Skeletal muscle cell (primary cell): Measurements from ENCODE around the gene LRRC17.

Experiments used
- DNase-seq: peaks from one replicate; pipeline ENCODE4 v3.0.0-alpha.2; 2010; ENCODE audit warnings: low read depth
- H3K4me3 ChIP-seq: 2 replicates; pipeline ENCODE4 v1.5.1; 2011; ENCODE audit warnings: low read depth, mild to moderate bottlenecking, control low read depth, low read length, moderate library complexity

The LRRC17 gene

DNA sequence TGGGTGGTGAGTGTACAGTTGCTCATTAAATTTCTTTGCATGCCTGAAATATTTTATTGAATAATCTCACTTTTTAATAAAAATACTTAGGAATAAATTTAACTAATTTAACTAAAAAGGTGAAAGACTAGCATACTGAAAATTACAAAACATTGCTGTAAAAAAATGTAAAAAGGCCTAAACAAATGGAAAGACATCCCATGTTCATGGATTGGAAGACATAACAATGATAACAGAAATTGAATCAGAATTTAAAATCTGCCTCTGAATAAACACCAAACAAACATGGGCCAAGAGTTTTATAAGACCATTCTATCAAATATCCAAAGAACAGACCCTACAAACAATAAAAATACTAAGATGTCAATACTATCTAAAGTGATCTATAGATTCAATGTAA, 66.9 kb downstream of the LRRC17 start:
- no peak overlapping the region for H3K4me3 ChIP-seq
- DNase-seq = no peak

DNA sequence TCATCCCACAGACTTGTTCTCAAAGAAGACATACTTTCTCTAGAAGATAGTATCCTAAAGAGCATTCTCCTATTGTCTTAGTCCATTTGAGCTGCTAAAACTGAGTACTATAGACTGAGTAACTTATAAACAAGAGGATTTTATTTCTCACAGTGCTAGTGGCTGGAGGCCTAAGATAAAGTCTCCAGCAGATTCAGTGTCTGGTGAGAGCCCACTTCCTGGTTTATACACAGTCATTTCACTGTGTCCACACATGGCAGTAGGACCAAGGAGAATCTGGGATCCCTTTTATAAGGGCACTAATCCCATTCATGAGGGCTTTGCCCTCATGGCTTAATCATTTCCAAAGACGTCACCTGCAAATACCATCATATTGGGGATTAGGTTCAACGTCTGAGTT, 68.7 kb downstream of the LRRC17 start:
- no peak overlapping the region for H3K4me3 ChIP-seq
- no peak for DNase-seq

GRCh38 chr7:102982235-102982634, 69.4 kb downstream of the LRRC17 start:
- no peak overlapping the region for H3K4me3 ChIP-seq
- no peak for DNase-seq

GRCh38 chr7:102983602-102984001, 70.8 kb downstream of the LRRC17 start:
- no peak overlapping the region for H3K4me3 ChIP-seq
- no peak for DNase-seq

- H3K4me3 ChIP-seq = no peak overlapping the region
- no peak for DNase-seq
Observed at GRCh38 chr7:102985176-102985783, 72.5 kb downstream of the LRRC17 start.

DNA sequence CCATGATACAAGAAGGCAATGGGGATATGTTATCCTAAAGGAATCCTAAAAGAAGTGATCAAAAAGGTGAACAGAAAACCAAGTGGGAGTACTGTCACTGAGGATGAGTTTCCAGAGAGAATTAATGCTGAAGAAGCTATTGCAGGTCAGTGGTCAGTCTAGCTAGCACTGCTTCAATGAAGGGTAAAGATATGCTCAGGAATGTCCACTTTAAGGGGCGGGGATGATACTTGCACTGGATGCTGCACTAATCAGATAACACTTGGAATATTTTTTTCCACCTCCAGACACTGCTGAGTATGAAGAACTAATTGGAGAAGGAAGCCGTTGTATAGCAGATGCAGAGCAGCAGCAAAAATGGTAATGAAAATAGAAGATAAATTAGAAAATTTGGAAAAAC, 75.3 kb downstream of the LRRC17 start:
- H3K4me3 ChIP-seq = no peak overlapping the region
- no peak for DNase-seq

DNA sequence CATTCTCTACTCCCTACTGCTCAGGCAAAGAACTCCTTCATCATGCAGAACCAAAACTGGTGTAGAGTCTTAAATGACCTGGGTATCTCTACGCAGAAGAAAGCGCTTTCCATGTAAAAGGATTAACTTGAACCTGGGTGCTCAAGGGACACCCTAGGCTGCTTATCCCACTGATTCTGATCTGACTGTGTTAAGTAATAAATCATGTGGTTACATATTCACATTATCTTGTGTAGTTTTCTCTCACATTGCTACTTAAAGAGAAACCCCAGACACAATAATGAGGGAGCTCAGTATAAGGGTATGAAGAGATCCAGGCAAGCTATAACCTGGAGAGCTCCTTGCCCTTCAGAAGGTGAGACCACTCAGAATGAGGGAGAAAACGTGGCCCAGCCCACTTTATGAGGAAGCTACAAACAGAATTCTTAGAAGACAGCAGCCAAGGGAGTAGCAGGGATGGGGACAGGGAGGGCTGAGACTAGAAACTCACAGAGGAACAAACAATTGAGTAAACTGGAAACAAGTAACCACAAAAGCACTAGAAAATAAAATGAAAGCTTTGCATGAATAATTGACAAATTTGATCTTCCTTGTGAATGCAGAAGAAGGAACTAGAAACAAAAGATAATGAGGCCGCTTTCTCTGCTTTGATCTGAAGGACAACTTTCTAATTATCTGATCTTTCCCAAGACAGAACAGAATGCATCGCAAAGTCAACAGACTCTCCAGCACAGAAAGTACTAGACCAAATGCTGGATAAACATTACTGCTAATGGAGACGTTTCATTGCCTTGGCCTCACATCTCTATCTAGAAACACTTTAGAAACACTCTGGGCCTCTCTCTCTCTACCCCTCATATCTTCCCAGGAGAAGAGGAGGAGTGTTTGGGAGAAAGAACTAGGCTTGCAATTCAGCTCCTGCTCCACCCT, 76.1 kb downstream of the LRRC17 start:
- no peak for DNase-seq
- no peak overlapping the region for H3K4me3 ChIP-seq

- no peak overlapping the region for H3K4me3 ChIP-seq
- DNase-seq = no peak
Observed at GRCh38 chr7:102990642-102991041, 77.8 kb downstream of the LRRC17 start.

GRCh38 chr7:102991077-102991539, 78.3 kb downstream of the LRRC17 start:
- no peak for DNase-seq
- no peak overlapping the region for H3K4me3 ChIP-seq

GRCh38 chr7:102991540-102992214, 78.9 kb downstream of the LRRC17 start:
- no peak overlapping the region for H3K4me3 ChIP-seq
- DNase-seq = peak; percentile 95

DNA sequence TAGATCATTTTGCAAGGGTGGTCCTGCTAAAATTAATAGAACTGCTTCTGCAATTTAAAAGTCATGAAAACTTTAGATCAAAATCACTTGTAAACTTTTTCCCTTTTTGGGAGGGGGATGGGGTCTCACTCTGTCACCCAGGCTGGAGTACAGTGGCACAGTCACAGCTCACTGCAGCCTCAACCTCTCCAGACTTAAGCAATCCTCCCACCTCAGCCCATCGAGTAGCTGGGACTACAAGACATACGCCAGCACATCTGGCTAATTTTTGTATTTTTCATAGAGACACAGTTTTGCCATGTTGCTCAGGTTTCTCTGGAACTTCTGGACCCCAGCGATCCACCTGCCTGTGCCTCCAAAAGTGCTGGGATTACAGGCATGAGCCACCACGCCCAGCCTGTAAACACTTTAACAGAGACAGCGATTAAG, 79.7 kb downstream of the LRRC17 start:
- no peak for DNase-seq
- H3K4me3 ChIP-seq = no peak overlapping the region

DNA sequence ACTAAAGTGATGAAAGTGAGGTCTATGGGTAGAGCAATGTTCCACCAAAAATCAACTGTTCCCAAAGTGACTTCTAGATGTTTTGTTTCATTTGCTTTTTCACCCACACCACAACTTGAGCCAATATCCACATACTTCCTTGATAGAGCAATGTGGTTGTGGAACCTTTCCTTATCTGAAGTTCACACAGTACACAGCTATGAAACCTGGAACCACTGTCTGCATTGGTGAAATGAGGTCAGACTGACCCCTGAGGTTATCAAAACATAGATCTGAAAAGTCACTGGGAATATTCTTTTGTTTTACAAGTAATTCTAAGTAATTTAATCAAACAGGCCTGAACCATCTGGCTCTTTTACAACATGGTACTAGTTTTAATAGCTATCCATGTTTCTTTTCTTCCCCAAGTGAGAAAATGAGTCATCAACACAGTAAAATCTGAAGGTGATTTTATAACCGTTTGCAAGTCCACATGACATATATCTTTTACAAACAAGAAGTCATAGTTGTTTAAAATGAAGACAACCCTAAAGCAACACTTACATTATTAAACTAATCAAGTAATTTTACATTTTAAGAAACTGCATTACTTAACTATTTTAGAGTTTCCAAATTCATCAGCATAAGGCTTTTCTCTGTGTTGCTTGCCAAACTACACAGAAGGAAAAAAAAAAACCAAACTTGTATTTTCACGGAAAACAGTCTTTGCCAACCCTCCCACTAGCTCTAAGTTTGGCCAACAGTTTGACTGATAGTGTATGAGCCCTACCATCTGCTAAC, 80.3 kb downstream of the LRRC17 start:
- H3K4me3 ChIP-seq = no peak overlapping the region
- peak; percentile 58 for DNase-seq

- no peak overlapping the region for H3K4me3 ChIP-seq
- DNase-seq = no peak
Observed at GRCh38 chr7:102993718-102994029, 80.9 kb downstream of the LRRC17 start.

DNA sequence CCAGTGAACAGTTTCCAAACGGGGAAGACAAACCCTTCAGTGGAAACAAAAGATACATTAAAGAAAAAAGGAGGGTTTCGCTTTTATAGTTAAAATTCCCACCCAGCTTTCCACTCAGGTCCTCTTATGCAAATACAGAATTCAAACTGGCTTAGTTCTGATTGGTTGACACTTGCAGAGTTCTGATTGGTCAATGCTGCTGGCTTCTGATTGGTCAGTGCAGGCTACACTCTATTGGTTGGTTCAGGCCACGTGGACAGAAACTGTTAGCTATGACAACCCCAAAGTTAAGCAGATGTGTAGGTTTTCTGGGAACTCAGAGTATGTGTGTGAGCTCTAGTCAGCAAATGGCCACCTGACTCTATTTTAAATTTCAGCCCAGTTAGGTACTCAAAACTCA, 81.8 kb downstream of the LRRC17 start:
- no peak for DNase-seq
- no peak overlapping the region for H3K4me3 ChIP-seq
